ENCODE measurements around the gene HYAL3. TPM values are rescaled to one million over a fixed set of nuclear protein-coding genes. Genes with fewer than 3 reads are reported as not detected.

HYAL3 gene
- total RNA-seq, 6 donors from 2014 or later = 0.33 to 5.7 (median 3.1) TPM

DNA sequence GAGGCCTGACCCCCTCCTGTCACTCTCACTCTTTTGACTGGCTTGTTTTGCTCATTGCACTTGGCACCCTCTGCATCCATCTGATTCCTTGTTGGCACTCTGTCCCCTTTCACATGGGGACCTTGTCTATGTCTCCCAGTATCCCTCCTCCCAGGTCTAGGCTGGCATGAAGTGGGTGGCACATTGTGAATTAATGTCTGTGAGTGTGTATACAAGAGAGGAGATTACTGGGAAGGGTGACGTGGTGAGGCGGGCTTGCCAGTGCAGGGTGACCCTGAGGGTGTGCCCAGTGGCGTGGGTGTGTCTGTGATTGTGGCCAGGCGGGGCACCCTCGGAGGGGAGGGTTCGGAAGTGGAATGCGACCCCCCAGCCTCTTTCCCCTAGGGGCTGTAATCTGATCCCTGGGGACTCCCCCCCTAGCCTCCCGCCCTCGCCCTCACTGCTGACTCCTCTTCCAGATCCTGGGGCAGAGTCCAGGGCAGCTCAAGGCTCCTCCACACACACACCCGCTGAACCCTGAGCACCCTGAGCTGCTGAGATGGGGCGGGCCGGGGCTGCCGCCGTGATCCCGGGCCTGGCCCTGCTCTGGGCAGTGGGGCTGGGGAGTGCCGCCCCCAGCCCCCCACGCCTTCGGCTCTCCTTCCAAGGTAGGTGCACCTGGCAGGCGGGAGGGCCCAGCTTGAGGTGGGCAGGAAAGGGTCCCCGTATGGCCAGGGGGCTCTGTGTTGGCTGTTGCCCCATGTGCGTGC lies 30.3 kb downstream of the HYAL3 start, which contains the start of gene SEMA3B:
TSS of gene SEMA3B (plus strand) at position 445 of the 749 bp plus-strand sequence. CDS start at position 539, 94 bp downstream.
- TF ChIP-seq EP300 (IDR thresholded peaks at IDR 0.05) (peak in 1 of 4 donors; percentile 63), POLR2AphosphoS5 (IDR thresholded peaks at IDR 0.05) (peak; percentile 78 to 81), CTCF (IDR thresholded peaks at IDR 0.05) (peak in 1 of 6 experiments; percentile 9), POLR2A (IDR thresholded peaks at IDR 0.05) (peak in 1 of 4 donors; percentile 65)
- H3K27me3 ChIP-seq = peaks cover 0 to 4% (median 0%) of the 10 kb centered on the region in 4 donors
- no peaks in the 10 kb centered on the region for H3K36me3 ChIP-seq
- ATAC-seq (ENCODE audit: low FRiP score in 2 of 2) = peak; percentile 3 to 65
- DNase-seq = peak; percentile 84 to 92
- H3K4me3 ChIP-seq = peak within 1 kb of the TSS in 3 of 4 donors; percentile 41 to 57 (median 54)
- 49 to 54% methylated on average over 12 to 21 of the region's 21 CpGs for WGBS, 2 donors
- H3K9me3 ChIP-seq = no peaks in the 10 kb centered on the region
- H3K4me1 ChIP-seq = peaks cover 68 to 92% (median 78%) of the 10 kb centered on the region in 4 donors
- peak within 1 kb of the TSS; percentile 84 to 98 (median 96) for H3K27ac ChIP-seq

DNA sequence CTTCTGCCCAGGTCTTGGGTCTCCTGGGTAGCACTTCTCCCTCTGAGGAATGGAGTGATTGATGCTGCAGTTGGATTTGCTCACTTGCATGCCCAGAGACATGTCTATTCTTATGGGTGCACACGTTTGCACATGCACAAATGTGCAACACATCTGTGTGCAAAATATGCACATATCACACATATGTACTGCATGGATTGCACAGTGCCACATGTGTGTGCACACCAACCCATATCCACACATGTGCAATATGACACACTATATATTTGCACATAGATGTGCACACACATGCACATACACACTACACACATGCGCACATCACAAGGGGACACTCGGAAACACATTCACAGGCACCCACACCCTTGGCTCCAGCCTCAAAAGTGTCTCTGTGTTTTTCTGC lies 30.9 kb downstream of the HYAL3 start:
- WGBS, 2 donors = 44 to 53% methylated on average over 3 of the region's 3 CpGs
- ATAC-seq (ENCODE audit: low FRiP score in 2 of 2) = no peak
- TF ChIP-seq CTCF (IDR thresholded peaks at IDR 0.05) = no peak
- TF ChIP-seq POLR2A (IDR thresholded peaks at IDR 0.05) = no peak
- no peak for TF ChIP-seq EP300 (IDR thresholded peaks at IDR 0.05)
- TF ChIP-seq POLR2AphosphoS5 (IDR thresholded peaks at IDR 0.05) = no peak
- no peaks in the 10 kb centered on the region for H3K9me3 ChIP-seq
- H3K4me3 ChIP-seq = peak overlapping the region in 3 of 4 donors; percentile 41 to 57 (median 54)
- H3K36me3 ChIP-seq = no peaks in the 10 kb centered on the region
- peaks cover 67 to 91% (median 77%) of the 10 kb centered on the region in 4 donors for H3K4me1 ChIP-seq
- H3K27me3 ChIP-seq = no peaks in the 10 kb centered on the region
- peak overlapping the region; percentile 84 to 98 (median 96) for H3K27ac ChIP-seq
- no peak for DNase-seq

DNA sequence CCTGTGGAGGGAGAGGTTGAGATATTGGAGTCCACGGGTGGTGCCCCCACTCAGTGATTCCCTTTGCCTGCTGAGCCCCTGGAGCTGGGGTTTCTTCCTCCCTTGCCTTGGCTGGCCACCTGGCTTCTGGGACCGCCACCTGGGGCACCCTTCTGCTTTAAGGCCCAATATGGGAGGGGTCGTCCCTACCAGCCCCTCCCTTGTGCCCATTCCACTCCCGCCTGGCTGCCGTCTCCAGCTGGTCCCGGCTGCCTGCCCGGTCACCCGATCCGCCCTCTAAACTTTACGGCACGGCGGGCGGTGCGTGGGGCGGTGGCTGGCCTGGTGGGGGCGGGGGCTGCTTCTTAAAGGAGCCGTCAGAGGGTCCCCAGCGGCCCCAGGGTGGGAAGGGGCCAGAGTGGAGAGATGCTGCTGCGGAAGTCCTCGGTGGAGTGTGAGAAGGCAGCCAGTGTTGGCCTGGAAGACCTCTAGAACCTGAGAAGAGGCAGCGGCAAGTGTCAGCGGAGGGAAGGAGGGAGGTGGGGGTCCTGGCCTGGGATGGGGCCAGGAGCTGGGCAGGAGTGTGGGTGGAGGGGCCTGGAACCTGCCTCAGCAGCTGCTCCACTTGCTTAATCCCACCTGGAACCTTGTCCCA lies 31.8 kb downstream of the HYAL3 start:
- Histone ChIP-seq H3K27me3 (no peaks in the 10 kb centered on the region), H3K36me3 (no peaks in the 10 kb centered on the region), H3K27ac (peak overlapping the region; percentile 84 to 98 (median 96)), H3K4me1 (peaks cover 63 to 82% (median 71%) of the 10 kb centered on the region in 4 donors), H3K9me3 (no peaks in the 10 kb centered on the region), H3K4me3 (peak overlapping the region; percentile 39 to 57 (median 48))
- peak in 1 of 4 donors; percentile 69 for TF ChIP-seq EP300 (IDR thresholded peaks at IDR 0.05)
- peak; percentile 72 to 88 for TF ChIP-seq POLR2AphosphoS5 (IDR thresholded peaks at IDR 0.05)
- TF ChIP-seq CTCF (IDR thresholded peaks at IDR 0.05) = no peak
- peak in 2 of 4 donors; percentile 35 to 81 for TF ChIP-seq POLR2A (IDR thresholded peaks at IDR 0.05)
- DNase-seq = peak; percentile 73 to 92
- 11 to 30% methylated on average over 9 to 15 of the region's 22 CpGs for WGBS, 2 donors
- peak; percentile 52 to 54 for ATAC-seq (ENCODE audit: low FRiP score in 2 of 2)

- peaks cover 63 to 81% (median 68%) of the 10 kb centered on the region in 4 donors for H3K4me1 ChIP-seq
- ATAC-seq (ENCODE audit: low FRiP score in 2 of 2) (no peak), DNase-seq (no peak)
- WGBS, 2 donors = 45 to 51% methylated on average over 6 to 7 of the region's 7 CpGs
- H3K27me3 ChIP-seq = no peaks in the 10 kb centered on the region
- H3K4me3 ChIP-seq = peak overlapping the region; percentile 39 to 57 (median 48)
- TF ChIP-seq CTCF (IDR thresholded peaks at IDR 0.05) (no peak), POLR2AphosphoS5 (IDR thresholded peaks at IDR 0.05) (no peak), POLR2A (IDR thresholded peaks at IDR 0.05) (no peak), EP300 (IDR thresholded peaks at IDR 0.05) (no peak)
- H3K27ac ChIP-seq = peak overlapping the region; percentile 84 to 98 (median 96)
- no peaks in the 10 kb centered on the region for H3K9me3 ChIP-seq
- no peaks in the 10 kb centered on the region for H3K36me3 ChIP-seq
Measured at GRCh38 chr3:50266836-50267235, 32.4 kb downstream of the HYAL3 start.

Data from upper lobe of left lung (tissue), 6 donors.